Naive thymus-derived CD4-positive, alpha-beta T cell (primary cell): ENCODE measurements around the gene PCSK1. TPM values are rescaled to one million over a fixed set of nuclear protein-coding genes. Genes with fewer than 3 reads are reported as not detected.

ENCODE experiments used
- ATAC-seq: fragments of 150-1000 bp; cut with Tn5 transposase; 2 replicates; pipeline ENCODE4 v1.10.0; 2021; ENCODE audit warnings: mild to moderate bottlenecking, moderate library complexity
- CTCF ChIA-PET: fragments of 350-600 bp; sonication (Branson Sonifier 250); formaldehyde crosslinking; loops from one replicate; lab custom pipeline; 2021; ENCODE audit warnings: antibody characterized with exemption; lab: Charles Lee
- POLR2A ChIA-PET: fragments of 350-600 bp; sonication (Branson Sonifier 250); formaldehyde crosslinking; loops from one replicate; lab custom pipeline; 2021; ENCODE audit warnings: antibody characterized with exemption, inconsistent platforms; lab: Charles Lee
- DNase-seq, 9 donors: peaks; one replicate each; pipeline versions ENCODE4 v3.0.0 to v3.0.0-alpha.2; 2020 to 2022; ENCODE audit warnings: mixed read lengths in 1 of 9
- H3K27ac ChIP-seq: one replicate; pipeline ENCODE4 v1.7.0; 2013; ENCODE audit warnings: mild to moderate bottlenecking, low read depth, low read length, moderate library complexity
- H3K27me3 ChIP-seq, 2 donors: one replicate each; pipeline ENCODE4 v1.7.0; 2013; ENCODE audit warnings: low read length in 2 of 2, mild to moderate bottlenecking in 2 of 2, moderate library complexity in 2 of 2; ENCODE audit not compliant: control insufficient read depth in 2 of 2, insufficient read depth in 2 of 2
- H3K36me3 ChIP-seq, 3 experiments: 1 replicate in 2 of 3; 2 replicates in 1 of 3; pipeline ENCODE4 v1.7.0; 2013; ENCODE audit warnings: low read length in 3 of 3, mild to moderate bottlenecking in 3 of 3, moderate library complexity in 1 of 3; ENCODE audit not compliant: insufficient read depth in 3 of 3, control insufficient read depth in 2 of 3
- H3K4me1 ChIP-seq, 2 donors: one replicate each; pipeline ENCODE4 v1.7.0; 2013; ENCODE audit warnings: low read length in 2 of 2, mild to moderate bottlenecking in 2 of 2, moderate library complexity in 1 of 2; ENCODE audit not compliant: control insufficient read depth in 2 of 2, insufficient read depth in 2 of 2
- H3K4me3 ChIP-seq: 2 replicates; pipeline ENCODE4 v1.7.0; 2013; ENCODE audit warnings: mild to moderate bottlenecking, low read length
- H3K9me3 ChIP-seq, 3 experiments: 1 replicate in 2 of 3; 2 replicates in 1 of 3; pipeline ENCODE4 v1.7.0; 2013; ENCODE audit warnings: low read length in 3 of 3; ENCODE audit not compliant: control insufficient read depth in 2 of 3
- H3K27ac Mint-ChIP-seq, 9 donors: one replicate each; pipeline ENCODE4 v1.8.0; 2020 to 2022; ENCODE audit warnings: mixed read lengths in 9 of 9, mild to moderate bottlenecking in 8 of 9, moderate library complexity in 5 of 9, inconsistent platforms in 2 of 9
- H3K27me3 Mint-ChIP-seq, 5 donors: one replicate each; pipeline ENCODE4 v1.8.0; 2021 to 2022; ENCODE audit warnings: mixed read lengths in 5 of 5, mild to moderate bottlenecking in 1 of 5
- H3K36me3 Mint-ChIP-seq, 5 donors: one replicate each; pipeline ENCODE4 v1.8.0; 2020 to 2022; ENCODE audit warnings: mixed read lengths in 5 of 5, mild to moderate bottlenecking in 3 of 5, inconsistent platforms in 1 of 5
- H3K4me1 Mint-ChIP-seq, 7 donors: one replicate each; pipeline ENCODE4 v1.8.0; 2020 to 2022; ENCODE audit warnings: mixed read lengths in 7 of 7, mild to moderate bottlenecking in 3 of 7, inconsistent platforms in 1 of 7
- H3K4me3 Mint-ChIP-seq, 10 donors: one replicate each; pipeline ENCODE4 v1.8.0; 2020 to 2022; ENCODE audit warnings: mild to moderate bottlenecking in 10 of 10, mixed read lengths in 10 of 10, moderate library complexity in 6 of 10, inconsistent platforms in 2 of 10
- H3K9me3 Mint-ChIP-seq, 11 donors: one replicate each; pipeline ENCODE4 v1.8.0; 2020 to 2022; ENCODE audit warnings: mixed read lengths in 11 of 11, mild to moderate bottlenecking in 4 of 11, inconsistent platforms in 1 of 11, moderate library complexity in 1 of 11
- intact Hi-C, 2 donors: fragments of 100-400 bp; cut with micrococcal nuclease; formaldehyde crosslinking; loops; one replicate each; pipeline ENCODE4 v1.15.1; 2023
- polyA plus RNA-seq, 2 donors: library from polyadenylated mRNA; unstranded; fragments of 300-500 nt; fragmentation: Illumina TruSeq; gene quantifications; one replicate each; pipeline ENCODE4 v1.2.3, GENCODE V29; 2021
- total RNA-seq, 6 experiments: library from RNA in 5 of 6; stranded (reverse) in 5 of 6; gene quantifications; 1 replicate in 5 of 6; 2 replicates in 1 of 6; pipeline ENCODE4 v1.2.3 and lab custom pipeline; 2021 to 2026

The PCSK1 gene
- total and polyA plus RNA-seq, 7 experiments from 2014 or later, result not detected

GRCh38 chr5:96408841-96409538 lies 24.1 kb downstream of the PCSK1 start:
- Mint-ChIP-seq H3K27ac (no peak overlapping the region), H3K4me1 (no peaks in the 10 kb centered on the region), H3K36me3 (no peaks in the 10 kb centered on the region), H3K4me3 (no peak overlapping the region), H3K9me3 (no peaks in the 10 kb centered on the region), H3K27me3 (peaks cover 0 to 15% (median 6%) of the 10 kb centered on the region in 5 donors)
- no peak overlapping the region for H3K4me3 ChIP-seq
- intact Hi-C loops, result no loop called here
- H3K27ac ChIP-seq, result no peak overlapping the region
- CTCF ChIA-PET, result no interaction called here
- no peaks in the 10 kb centered on the region for H3K9me3 ChIP-seq
- POLR2A ChIA-PET, result no interaction called here
- no peak for DNase-seq
- no peak for ATAC-seq
- no peaks in the 10 kb centered on the region for H3K36me3 ChIP-seq
- H3K4me1 ChIP-seq, result no peaks in the 10 kb centered on the region
- no peaks in the 10 kb centered on the region for H3K27me3 ChIP-seq

GRCh38 chr5:96408210-96408777 lies 24.8 kb downstream of the PCSK1 start:
- Histone ChIP-seq H3K27me3 (no peaks in the 10 kb centered on the region), H3K36me3 (no peaks in the 10 kb centered on the region), H3K9me3 (no peaks in the 10 kb centered on the region), H3K4me1 (no peaks in the 10 kb centered on the region), H3K4me3 (no peak overlapping the region), H3K27ac (no peak overlapping the region)
- DNase-seq (no peak), ATAC-seq (no peak)
- CTCF ChIA-PET, result interaction anchor here (0.5 kb wide), 1 partner anchor 390 kb away, joined by 3 read pairs; no protein-coding TSS in a partner anchor
- Mint-ChIP-seq H3K27ac (no peak overlapping the region), H3K27me3 (peaks cover 0 to 15% (median 6%) of the 10 kb centered on the region in 5 donors), H3K36me3 (no peaks in the 10 kb centered on the region), H3K9me3 (no peaks in the 10 kb centered on the region), H3K4me3 (no peak overlapping the region), H3K4me1 (no peaks in the 10 kb centered on the region)
- POLR2A ChIA-PET, result no interaction called here
- intact Hi-C loops, result no loop called here

GRCh38 chr5:96407436-96407835 lies 25.6 kb downstream of the PCSK1 start:
- Mint-ChIP-seq H3K9me3 (no peaks in the 10 kb centered on the region), H3K4me3 (no peak overlapping the region), H3K27me3 (peaks cover 0 to 9% (median 6%) of the 10 kb centered on the region in 5 donors), H3K4me1 (no peaks in the 10 kb centered on the region), H3K36me3 (no peaks in the 10 kb centered on the region), H3K27ac (no peak overlapping the region)
- intact Hi-C loops, result no loop called here
- ATAC-seq (no peak), DNase-seq (no peak)
- Histone ChIP-seq H3K4me1 (no peaks in the 10 kb centered on the region), H3K36me3 (no peaks in the 10 kb centered on the region), H3K4me3 (no peak overlapping the region), H3K9me3 (no peaks in the 10 kb centered on the region), H3K27me3 (no peaks in the 10 kb centered on the region), H3K27ac (no peak overlapping the region)
- CTCF ChIA-PET, result interaction anchor here (0.5 kb wide), 1 partner anchor 390 kb away, joined by 3 read pairs; no protein-coding TSS in a partner anchor
- POLR2A ChIA-PET, result no interaction called here

DNA sequence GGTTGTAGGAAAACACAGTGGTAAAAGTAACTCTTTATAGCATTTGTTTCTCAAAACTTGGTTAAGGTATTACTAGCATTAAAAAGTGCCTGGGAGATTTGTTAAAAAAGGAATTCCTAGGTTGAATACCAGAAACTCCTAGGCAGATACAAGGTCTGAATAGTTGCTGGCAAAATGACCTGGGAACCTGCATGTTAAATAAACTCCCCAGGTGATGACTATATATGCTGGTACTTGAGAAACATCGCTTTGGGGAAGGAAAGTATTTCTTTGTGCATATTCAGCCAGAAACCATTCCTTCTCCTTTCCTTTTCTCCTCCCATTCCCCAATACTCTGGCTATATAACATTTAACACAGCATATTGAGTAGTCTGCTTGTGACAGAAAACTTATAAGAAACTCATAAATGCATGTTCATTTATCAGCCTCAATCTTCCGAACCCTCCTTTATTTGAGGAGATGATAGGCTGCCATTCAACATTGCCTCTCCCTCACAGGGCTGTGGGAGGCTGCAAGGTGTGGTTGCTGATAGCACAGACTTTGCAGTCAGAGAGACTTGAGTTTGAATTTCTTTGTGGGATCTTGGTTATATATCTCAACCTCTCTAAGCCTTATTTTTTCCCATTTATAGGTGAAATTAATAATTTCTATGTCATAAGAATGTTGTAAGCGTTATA lies 28.7 kb downstream of the PCSK1 start:
- Histone ChIP-seq H3K9me3 (no peaks in the 10 kb centered on the region), H3K27ac (no peak overlapping the region), H3K27me3 (no peaks in the 10 kb centered on the region), H3K4me1 (no peaks in the 10 kb centered on the region), H3K36me3 (no peaks in the 10 kb centered on the region), H3K4me3 (no peak overlapping the region)
- peaks cover 0 to 13% (median 3%) of the 10 kb centered on the region in 5 donors for H3K27me3 Mint-ChIP-seq
- no peak overlapping the region for H3K4me3 Mint-ChIP-seq
- H3K4me1 Mint-ChIP-seq, result no peaks in the 10 kb centered on the region
- no peaks in the 10 kb centered on the region for H3K9me3 Mint-ChIP-seq
- H3K27ac Mint-ChIP-seq, result no peak overlapping the region
- ChIA-PET CTCF (no interaction called here), POLR2A (no interaction called here)
- intact Hi-C loops, result no loop called here
- ATAC-seq, result no peak
- DNase-seq, result no peak
- no peaks in the 10 kb centered on the region for H3K36me3 Mint-ChIP-seq

DNA sequence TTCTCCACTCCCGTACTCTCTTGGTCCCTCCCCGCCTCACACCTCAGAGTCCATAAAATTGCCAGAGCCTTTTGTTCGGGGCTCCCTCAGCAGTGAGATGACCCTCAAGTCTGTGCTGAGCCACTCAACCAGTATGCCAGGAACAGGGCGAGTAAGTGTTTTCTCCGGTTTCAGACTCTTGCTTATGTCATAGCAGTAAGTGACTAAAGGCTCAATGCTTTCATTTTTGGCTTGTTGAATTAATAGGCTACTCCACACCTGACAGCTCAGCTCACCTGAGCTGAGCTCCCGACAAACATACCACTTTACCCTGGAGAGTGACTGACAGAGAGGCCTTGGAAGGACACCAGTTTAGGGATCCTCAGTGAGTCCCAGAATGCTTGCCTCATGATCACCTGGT lies 30.5 kb downstream of the PCSK1 start:
- ATAC-seq (no peak), DNase-seq (no peak)
- ChIA-PET CTCF (no interaction called here), POLR2A (no interaction called here)
- H3K4me1 Mint-ChIP-seq, result no peaks in the 10 kb centered on the region
- H3K4me3 ChIP-seq, result no peak overlapping the region
- intact Hi-C loops, result no loop called here
- H3K36me3 ChIP-seq, result no peaks in the 10 kb centered on the region
- H3K9me3 ChIP-seq, result no peaks in the 10 kb centered on the region
- no peak overlapping the region for H3K27ac Mint-ChIP-seq
- H3K27me3 Mint-ChIP-seq, result peaks cover 0 to 15% (median 3%) of the 10 kb centered on the region in 5 donors
- H3K4me1 ChIP-seq, result no peaks in the 10 kb centered on the region
- H3K27me3 ChIP-seq, result no peaks in the 10 kb centered on the region
- no peaks in the 10 kb centered on the region for H3K9me3 Mint-ChIP-seq
- H3K36me3 Mint-ChIP-seq, result no peaks in the 10 kb centered on the region
- no peak overlapping the region for H3K27ac ChIP-seq
- H3K4me3 Mint-ChIP-seq, result no peak overlapping the region

- Mint-ChIP-seq H3K4me1 (no peaks in the 10 kb centered on the region), H3K9me3 (peaks cover 0 to 15% (median 3%) of the 10 kb centered on the region in 11 donors), H3K36me3 (peaks cover 0 to 4% (median 0%) of the 10 kb centered on the region in 5 donors), H3K27me3 (peaks cover 0 to 11% (median 8%) of the 10 kb centered on the region in 5 donors), H3K4me3 (no peak overlapping the region), H3K27ac (no peak overlapping the region)
- Histone ChIP-seq H3K9me3 (no peaks in the 10 kb centered on the region), H3K27ac (no peak overlapping the region), H3K36me3 (no peaks in the 10 kb centered on the region), H3K4me1 (no peaks in the 10 kb centered on the region), H3K4me3 (no peak overlapping the region), H3K27me3 (no peaks in the 10 kb centered on the region)
- POLR2A ChIA-PET, result no interaction called here
- ATAC-seq (no peak), DNase-seq (no peak)
- CTCF ChIA-PET, result interaction anchor here (0.7 to 1.4 kb wide), 2 partner anchors 20 to 786 kb away, joined by 3 read pairs; no protein-coding TSS in a partner anchor
- intact Hi-C loops, result no loop called here
These were observed 36.2 kb downstream of the PCSK1 start for GRCh38 chr5:96396878-96397277.
